NT2/D1 (cell line): ENCODE results near the gene GRAMD1B.

Experiments
- SUZ12 ChIP-seq: IDR thresholded peaks from 2 replicates; pipeline ENCODE4 v1.6.1; 2011; ENCODE audit not compliant: insufficient read length, insufficient read depth; ENCODE audit errors: extremely low read depth
- ZNF274 ChIP-seq: IDR thresholded peaks from 2 replicates; pipeline ENCODE4 v1.6.1; 2011; ENCODE audit warnings: mild to moderate bottlenecking, low read depth, low read length

- TF ChIP-seq SUZ12: no peak
- TF ChIP-seq ZNF274: no peak
These were observed 102.1 kb downstream of the GRAMD1B start for GRCh38 chr11:123532131-123532530.
